HG02623 (cell line): ENCODE measurements around the gene RBMS3.

Source experiments
- ATAC-seq: cut with Tn5 transposase; IDR thresholded peaks from one replicate; pipeline ENCODE4 v1.9.1; 2021; ENCODE audit warnings: moderate library complexity; ENCODE audit not compliant: unreplicated experiment

Gene RBMS3

GRCh38 chr3:29275309-29275708, 5.6 kb upstream of the RBMS3 start:
- ATAC-seq = no peak

GRCh38 chr3:29277249-29277648, 3.6 kb upstream of the RBMS3 start:
- no peak for ATAC-seq

- ATAC-seq = no peak
These were observed 1.6 kb upstream of the RBMS3 start for GRCh38 chr3:29279286-29279685.

DNA sequence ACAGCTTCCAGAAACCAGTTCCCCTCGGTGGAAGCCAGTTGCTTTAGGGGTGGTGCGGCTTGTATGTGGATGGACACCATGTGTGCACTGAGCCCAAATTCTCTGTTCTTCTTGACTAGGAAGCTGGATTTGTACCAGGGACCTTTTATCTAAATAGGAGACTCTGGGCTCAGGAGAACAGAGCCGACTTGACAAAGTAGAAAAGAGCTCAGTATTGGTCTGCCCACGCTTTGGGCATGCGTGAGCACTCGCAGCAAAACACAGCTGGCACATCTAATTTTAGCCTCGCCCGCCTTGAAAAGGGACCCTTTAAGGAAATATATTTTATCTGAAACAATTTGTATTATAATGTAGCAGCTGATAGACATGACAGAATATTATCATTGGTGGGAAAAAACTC, 1.1 kb upstream of the RBMS3 start:
- ATAC-seq = no peak

- ATAC-seq = no peak
These were observed 148 bp downstream of the RBMS3 start for GRCh38 chr3:29281094-29281343.

- ATAC-seq = peak; percentile 65
These were observed 722 bp downstream of the RBMS3 start for GRCh38 chr3:29281344-29282241.

- peak; percentile 0 for ATAC-seq
These were observed 1.8 kb downstream of the RBMS3 start for GRCh38 chr3:29282427-29283230.

DNA sequence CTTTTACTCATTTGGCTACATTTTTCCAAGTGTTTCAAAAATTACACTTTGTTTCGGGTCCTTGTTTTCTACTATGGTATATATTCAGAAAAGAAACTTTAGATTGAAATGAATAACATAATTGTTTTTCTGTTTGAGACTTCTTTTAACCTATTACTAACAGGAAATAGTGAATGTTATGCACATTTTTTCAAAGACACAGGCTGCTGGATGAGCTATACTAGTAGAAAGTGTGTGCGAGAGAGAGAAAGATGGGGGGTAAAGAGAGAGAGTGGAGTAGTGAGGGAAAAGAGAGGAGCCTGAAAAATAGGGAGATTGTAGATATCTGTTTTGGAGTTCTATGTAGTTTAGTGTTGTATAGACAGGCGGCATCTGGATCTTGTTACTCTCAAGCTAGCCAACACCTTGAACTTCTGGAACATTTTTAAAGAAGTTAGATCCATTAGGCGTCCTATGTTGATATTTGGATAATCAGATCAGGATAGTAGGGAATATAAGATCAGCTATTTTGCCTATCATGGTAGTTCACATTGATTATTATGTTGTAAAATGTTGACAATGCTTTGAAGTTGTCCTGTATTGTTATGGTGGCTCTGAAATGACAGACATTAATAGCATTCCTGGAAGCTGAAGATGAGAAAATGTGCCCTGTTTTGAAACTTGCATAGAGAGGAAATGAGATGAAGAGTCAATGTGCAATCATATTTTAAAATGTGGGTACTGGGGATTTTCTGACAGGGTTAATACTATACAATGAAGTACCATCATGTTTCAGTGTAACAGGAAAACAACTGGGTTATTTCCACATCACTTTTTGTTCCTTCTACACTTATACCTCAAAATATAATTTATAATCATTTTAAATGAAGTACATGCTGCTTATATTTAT, 2.6 kb downstream of the RBMS3 start:
- no peak for ATAC-seq

DNA sequence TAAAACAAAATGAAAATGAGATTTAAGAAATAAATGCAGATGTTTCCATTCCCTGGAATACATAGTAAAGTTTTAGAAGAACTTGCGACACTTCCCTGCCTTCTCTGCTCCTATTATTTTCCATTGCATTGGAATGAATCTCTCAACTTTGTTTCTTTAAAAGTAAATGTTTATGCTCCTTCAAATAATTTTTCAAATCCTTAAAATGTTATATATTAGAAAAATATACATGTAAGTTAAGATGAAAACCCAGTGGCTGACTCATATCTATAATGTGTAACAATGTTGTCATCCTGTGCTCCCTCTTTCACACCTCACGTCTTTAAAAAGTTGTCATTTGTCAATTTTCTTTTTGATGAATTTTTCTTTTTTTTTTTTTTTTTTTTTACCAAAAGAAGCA, 3.6 kb downstream of the RBMS3 start:
- ATAC-seq = no peak

DNA sequence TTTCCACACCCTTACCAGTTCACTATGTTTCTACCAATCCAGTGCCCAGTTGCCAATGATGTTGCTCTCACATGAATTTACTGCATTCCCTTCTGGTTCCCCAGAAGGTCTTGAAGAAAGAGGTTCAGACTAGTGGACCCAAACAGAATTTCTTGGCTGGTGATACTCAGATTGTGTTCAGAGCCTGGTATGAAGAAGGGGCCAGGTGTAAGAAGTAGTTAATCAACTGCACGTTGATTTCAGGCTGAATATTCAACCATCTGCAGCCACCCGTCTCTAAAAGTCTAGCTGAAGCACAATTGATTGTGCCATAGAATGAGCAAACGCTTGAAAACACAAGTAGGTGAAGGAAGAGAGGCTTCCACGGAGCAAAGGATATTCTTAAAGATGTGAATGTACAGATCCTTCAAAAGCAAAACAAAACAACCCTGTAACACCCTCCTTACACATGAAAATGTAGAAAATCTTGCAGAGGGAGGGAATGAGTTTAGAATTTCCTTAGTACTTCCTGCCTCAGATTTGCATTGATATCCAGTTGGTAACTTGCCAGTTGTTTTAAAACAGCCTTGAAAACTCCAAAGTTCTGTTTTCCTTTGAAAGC, 4.7 kb downstream of the RBMS3 start:
- ATAC-seq = no peak

GRCh38 chr3:29286478-29287240, 5.8 kb downstream of the RBMS3 start:
- ATAC-seq = no peak

- no peak for ATAC-seq
These were observed 9.7 kb downstream of the RBMS3 start for GRCh38 chr3:29290596-29290995.

- ATAC-seq = no peak
These were observed 10.6 kb downstream of the RBMS3 start for GRCh38 chr3:29291260-29291981.

DNA sequence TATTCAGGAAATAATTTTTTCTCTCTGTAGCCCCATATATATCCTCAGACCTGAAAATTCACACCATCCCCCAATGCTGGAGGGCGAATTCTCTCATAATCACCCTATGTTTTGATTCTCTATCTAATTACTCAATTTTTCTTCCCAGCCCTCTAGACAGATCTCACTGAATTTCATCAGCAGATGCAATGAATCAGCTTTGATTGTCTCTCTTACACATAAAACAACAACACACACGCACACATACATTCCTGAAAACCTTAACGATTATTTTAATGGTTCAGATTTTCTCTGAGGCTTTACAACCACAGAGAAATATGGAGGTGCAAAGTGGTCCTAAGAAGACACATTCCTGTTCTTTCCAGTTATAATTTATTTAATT, 11.1 kb downstream of the RBMS3 start:
- no peak for ATAC-seq

DNA sequence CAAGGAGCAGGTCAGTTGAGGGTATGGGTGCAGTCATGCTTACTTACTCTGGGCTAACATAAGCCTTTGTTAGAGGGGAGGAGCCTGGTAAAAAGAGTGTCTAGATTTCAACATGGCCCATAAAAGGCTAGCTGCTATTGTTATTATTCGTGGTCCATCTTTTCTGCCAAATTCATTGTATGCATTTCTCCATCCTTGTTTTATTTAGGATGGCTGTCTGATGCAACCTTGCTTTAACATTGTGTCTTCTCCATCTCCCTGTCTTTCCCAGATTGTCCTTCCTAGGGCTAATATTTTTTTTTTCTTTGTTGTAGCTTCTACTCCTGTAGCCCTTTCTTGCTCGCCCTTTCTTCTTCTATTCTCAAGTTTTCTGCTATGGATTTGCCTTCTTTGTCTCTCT, 12.6 kb downstream of the RBMS3 start:
- no peak for ATAC-seq

- no peak for ATAC-seq
These were observed 17.1 kb downstream of the RBMS3 start for GRCh38 chr3:29297998-29298397.

DNA sequence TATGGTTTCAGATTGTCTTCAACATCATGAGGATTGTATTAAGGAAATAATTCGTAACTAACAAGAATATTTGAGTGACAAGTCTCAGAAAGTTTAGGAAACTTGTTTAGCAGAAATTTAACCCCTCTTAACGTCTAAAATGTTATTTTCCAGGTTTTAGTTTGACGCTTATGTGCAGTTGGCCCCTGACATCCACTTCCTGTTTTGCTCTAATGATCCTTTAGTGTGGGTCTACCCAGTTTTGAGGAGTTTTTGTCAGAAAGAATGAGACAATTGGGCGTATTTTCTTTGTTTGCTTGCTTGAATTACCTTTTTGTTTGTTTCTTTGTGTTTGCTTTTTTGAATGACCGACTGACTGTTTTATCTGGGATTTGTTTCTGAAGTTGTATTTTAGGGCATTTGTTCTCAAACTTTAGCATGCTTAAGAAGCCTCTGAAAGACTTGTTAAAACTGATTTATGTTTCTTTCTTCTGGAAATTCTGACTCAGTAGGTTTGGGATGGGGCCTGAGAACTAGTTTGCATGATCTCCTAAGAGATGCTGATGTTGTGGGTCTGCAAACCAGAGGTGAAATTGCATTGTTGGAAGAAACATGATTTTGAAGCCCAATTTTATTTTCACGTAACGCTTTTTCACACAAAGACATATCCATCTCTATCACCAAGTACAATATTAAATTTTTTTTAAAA, 20.6 kb downstream of the RBMS3 start:
- ATAC-seq = no peak

DNA sequence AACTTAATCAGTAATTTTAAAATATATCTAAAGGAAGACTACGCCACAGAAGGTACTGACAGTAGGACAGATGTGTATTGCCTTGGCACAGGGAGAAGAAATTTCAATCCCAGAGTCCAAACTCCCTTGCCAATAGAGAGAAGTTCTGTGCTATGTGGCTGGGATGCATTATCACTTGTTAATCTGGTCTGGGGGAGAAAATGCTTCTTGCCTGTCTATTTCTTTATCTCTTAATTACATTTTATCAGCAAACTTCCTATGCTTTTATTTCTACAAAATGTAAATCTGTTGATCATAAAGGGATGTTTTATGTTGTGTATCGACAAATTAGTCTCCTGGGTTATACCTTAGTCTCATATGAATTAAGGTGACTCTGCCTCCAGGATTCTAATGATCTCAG, 21.7 kb downstream of the RBMS3 start:
- ATAC-seq = no peak

- no peak for ATAC-seq
These were observed 26.4 kb downstream of the RBMS3 start for GRCh38 chr3:29307295-29307694.
